Activated naive CD8-positive, alpha-beta T cell treated with anti-CD3 and anti-CD28 coated beads for 36 hours (primary cell): ENCODE measurements around the gene RGS9. TPM values are rescaled to one million over a fixed set of nuclear protein-coding genes. Genes with fewer than 3 reads are reported as not detected.
"Not testable (repeated sequence)": the region's sequence is repeated elsewhere in the genome, so short reads cannot be mapped to it uniquely, and the experiment has no call there.

Experiments
- DNase-seq: peaks from one replicate; pipeline ENCODE4 v3.0.0; 2021
- H3K27ac Mint-ChIP-seq: one replicate; pipeline ENCODE4 v1.8.0; 2022; ENCODE audit warnings: mild to moderate bottlenecking, moderate library complexity, mixed read lengths
- H3K27me3 Mint-ChIP-seq: one replicate; pipeline ENCODE4 v1.8.0; 2022; ENCODE audit warnings: mild to moderate bottlenecking, mixed read lengths
- H3K36me3 Mint-ChIP-seq: one replicate; pipeline ENCODE4 v1.8.0; 2021; ENCODE audit warnings: mild to moderate bottlenecking, mixed read lengths
- H3K4me1 Mint-ChIP-seq: one replicate; pipeline ENCODE4 v1.8.0; 2021; ENCODE audit warnings: mixed read lengths
- H3K4me3 Mint-ChIP-seq: one replicate; pipeline ENCODE4 v1.8.0; 2022; ENCODE audit warnings: mild to moderate bottlenecking, moderate library complexity, mixed read lengths
- H3K9me3 Mint-ChIP-seq: one replicate; pipeline ENCODE4 v1.8.0; 2022; ENCODE audit warnings: mixed read lengths
- total RNA-seq, 2 experiments: library from RNA; stranded (reverse); gene quantifications; one replicate each; pipeline ENCODE4 v1.2.3, GENCODE V29; 2021

RGS9 gene
- total RNA-seq, 2 experiments from 2014 or later = 1.2 TPM

DNA sequence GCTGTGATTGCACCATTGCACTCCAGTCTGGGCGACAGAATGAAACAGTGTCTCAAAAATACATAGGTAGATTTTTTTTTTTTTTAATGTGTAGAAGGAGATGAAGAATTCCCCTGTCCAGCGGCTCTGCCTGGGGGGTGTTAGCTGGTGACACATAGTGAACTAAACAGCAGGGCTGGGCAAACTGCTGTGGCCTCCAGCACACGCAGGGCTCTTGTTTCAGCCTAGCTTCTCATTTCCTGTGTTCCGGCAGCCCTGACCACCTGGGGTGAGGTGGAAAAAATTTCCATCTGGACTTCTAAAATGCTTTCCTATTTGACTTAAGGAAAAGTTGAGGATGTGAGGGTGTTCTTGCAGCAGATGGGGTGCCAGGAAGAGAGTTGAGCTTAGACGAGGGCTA, 33.3 kb upstream of the RGS9 start:
- no peak overlapping the region for H3K27ac Mint-ChIP-seq
- DNase-seq = no peak
- H3K9me3 Mint-ChIP-seq = no peaks in the 10 kb centered on the region
- H3K36me3 Mint-ChIP-seq = no peaks in the 10 kb centered on the region
- peaks cover 16% of the 10 kb centered on the region for H3K4me1 Mint-ChIP-seq
- no peak overlapping the region for H3K4me3 Mint-ChIP-seq
- no peaks in the 10 kb centered on the region for H3K27me3 Mint-ChIP-seq

DNA sequence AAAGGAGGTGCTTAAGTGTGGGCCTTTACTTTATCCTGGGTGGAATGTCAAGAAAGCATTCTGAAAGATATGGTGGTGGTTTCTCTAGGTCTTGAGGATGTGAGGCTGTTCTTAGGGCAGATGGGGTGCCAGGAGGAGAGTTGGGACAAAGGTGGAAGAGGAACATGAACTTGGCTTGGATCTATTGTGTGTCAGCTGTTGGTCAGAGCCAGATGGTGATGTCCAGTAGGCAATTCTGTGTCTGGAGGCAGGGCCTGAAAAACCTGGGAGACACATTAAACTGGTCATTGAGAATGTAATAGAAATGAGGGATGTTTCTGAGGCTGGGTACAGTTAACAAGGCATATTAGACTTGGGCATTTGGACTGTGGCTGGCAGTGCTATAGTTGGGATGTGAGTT, 32.6 kb upstream of the RGS9 start:
- no peaks in the 10 kb centered on the region for H3K9me3 Mint-ChIP-seq
- H3K4me1 Mint-ChIP-seq = peaks cover 11% of the 10 kb centered on the region
- H3K4me3 Mint-ChIP-seq = no peak overlapping the region
- no peaks in the 10 kb centered on the region for H3K36me3 Mint-ChIP-seq
- H3K27me3 Mint-ChIP-seq = no peaks in the 10 kb centered on the region
- no peak for DNase-seq
- H3K27ac Mint-ChIP-seq = no peak overlapping the region

DNA sequence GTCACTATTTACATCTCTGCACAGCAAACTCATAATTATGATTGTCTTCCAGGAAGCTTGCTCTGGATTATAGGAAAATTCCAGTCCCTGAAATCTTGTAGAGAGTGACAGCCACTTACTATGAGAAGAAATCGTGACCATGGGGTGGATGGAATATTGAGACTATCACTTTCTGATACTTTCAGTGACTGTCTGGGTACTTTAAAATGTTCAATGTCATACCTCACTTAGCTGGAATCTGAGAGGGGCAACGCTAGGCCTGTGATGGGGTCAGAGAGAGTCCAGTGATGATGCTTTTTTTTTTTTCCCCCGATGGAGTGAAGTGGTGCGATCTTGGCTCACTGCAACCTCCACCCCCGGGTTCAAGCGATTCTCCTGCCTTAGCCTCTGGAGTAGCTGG, 32.2 kb upstream of the RGS9 start:
- H3K27ac Mint-ChIP-seq = no peak overlapping the region
- DNase-seq = no peak
- H3K4me3 Mint-ChIP-seq = no peak overlapping the region
- no peaks in the 10 kb centered on the region for H3K9me3 Mint-ChIP-seq
- peaks cover 8% of the 10 kb centered on the region for H3K4me1 Mint-ChIP-seq
- no peaks in the 10 kb centered on the region for H3K27me3 Mint-ChIP-seq
- H3K36me3 Mint-ChIP-seq = no peaks in the 10 kb centered on the region

DNA sequence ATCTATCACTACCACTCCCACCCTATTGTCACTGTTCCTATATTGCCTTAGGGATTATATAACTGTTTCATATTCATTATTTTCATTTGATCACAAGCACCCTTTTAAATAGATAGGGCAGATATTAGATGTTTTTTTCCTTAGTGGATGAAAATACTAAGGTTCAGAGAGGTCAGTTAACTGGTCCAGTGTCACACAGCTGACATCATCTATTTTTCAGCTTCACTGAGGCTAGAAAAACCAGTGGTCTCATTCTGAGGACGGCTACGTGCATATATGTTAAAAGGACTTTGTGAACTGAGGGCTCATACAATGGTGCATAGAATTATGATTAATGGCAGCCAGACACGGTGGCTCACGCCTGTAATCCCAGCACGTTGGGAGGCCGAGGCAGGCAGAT, 29.0 kb upstream of the RGS9 start:
- no peaks in the 10 kb centered on the region for H3K4me1 Mint-ChIP-seq
- no peak overlapping the region for H3K4me3 Mint-ChIP-seq
- DNase-seq = no peak
- H3K9me3 Mint-ChIP-seq = no peaks in the 10 kb centered on the region
- no peaks in the 10 kb centered on the region for H3K27me3 Mint-ChIP-seq
- H3K27ac Mint-ChIP-seq = no peak overlapping the region
- H3K36me3 Mint-ChIP-seq = no peaks in the 10 kb centered on the region

DNA sequence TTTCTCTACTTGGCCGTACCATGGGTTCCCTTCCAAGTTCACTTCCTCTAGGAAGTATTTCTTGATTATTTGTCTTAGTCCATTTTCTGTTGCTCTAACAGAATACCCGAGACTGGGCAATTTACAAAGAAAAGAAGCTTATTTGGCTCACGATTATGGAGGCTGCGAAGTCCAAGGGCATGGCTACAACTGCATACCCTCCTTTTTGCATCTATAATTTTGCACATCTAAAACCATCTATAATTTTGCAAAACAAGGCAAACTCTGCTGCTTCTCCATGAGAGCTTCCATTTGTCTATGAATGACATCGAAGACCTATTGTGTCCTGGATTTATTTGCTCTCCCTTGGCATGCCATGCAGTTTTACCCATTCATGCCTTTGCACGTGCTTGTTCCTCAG, 27.6 kb upstream of the RGS9 start:
- no peak overlapping the region for H3K27ac Mint-ChIP-seq
- H3K36me3 Mint-ChIP-seq = no peaks in the 10 kb centered on the region
- no peaks in the 10 kb centered on the region for H3K9me3 Mint-ChIP-seq
- no peak overlapping the region for H3K4me3 Mint-ChIP-seq
- H3K27me3 Mint-ChIP-seq = no peaks in the 10 kb centered on the region
- H3K4me1 Mint-ChIP-seq = no peaks in the 10 kb centered on the region
- no peak for DNase-seq

DNA sequence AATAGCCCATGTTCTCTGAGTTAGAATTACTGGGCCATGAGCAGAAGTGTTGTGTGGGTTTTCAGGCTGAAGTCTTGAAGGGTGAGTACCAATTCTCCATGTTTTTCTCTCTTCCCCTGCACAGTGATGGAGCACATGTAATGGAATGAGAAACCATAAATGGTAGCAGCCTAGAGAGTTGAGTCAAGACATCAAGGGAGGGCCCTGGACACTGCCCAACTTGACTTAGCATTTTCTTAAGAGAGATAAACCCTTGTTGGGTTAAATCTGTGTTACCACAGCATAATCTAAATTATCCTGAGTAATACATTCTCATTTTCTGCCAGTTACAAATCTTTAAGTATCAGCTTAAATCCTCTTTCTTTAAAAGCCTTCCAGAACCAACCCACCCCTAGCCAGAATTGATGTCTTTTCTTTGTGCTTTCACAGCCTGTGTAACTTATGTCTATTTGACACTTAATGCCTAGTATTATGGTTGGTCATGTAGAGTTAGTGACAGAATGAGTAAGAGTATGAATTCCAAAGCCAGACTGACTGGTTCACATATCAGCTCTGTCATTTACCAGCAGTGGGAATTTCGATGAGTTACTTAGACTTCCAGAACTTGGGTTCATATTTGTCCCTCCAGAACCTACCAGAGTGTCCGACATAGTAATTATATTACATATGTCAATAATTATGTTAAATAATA, 27.0 kb upstream of the RGS9 start:
- Mint-ChIP-seq H3K27ac (no peak overlapping the region), H3K36me3 (no peaks in the 10 kb centered on the region), H3K27me3 (no peaks in the 10 kb centered on the region), H3K4me3 (no peak overlapping the region), H3K9me3 (no peaks in the 10 kb centered on the region), H3K4me1 (no peaks in the 10 kb centered on the region)
- no peak for DNase-seq

DNA sequence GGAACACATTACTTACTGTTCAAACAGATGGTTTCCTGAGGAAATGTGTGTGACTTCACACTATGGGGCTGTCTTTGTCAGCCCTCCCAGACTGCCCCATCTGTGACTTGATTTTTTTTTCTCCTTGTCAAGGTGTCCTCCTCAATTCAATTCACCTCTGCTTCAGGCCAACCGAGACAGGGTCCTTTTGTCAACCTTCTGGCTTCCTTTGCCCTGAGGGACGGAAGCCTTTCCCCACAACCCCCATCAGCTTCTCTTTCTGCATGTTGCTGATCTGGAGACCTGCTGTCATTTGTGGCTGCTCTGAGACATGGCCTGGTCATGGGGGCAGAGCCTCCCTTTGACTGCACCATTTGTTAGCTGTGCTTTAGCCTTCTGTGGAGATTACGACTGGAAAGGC, 21.3 kb upstream of the RGS9 start:
- H3K9me3 Mint-ChIP-seq = no peaks in the 10 kb centered on the region
- H3K27ac Mint-ChIP-seq = no peak overlapping the region
- peaks cover 6% of the 10 kb centered on the region for H3K27me3 Mint-ChIP-seq
- H3K4me3 Mint-ChIP-seq = no peak overlapping the region
- H3K4me1 Mint-ChIP-seq = no peaks in the 10 kb centered on the region
- no peaks in the 10 kb centered on the region for H3K36me3 Mint-ChIP-seq
- no peak for DNase-seq

DNA sequence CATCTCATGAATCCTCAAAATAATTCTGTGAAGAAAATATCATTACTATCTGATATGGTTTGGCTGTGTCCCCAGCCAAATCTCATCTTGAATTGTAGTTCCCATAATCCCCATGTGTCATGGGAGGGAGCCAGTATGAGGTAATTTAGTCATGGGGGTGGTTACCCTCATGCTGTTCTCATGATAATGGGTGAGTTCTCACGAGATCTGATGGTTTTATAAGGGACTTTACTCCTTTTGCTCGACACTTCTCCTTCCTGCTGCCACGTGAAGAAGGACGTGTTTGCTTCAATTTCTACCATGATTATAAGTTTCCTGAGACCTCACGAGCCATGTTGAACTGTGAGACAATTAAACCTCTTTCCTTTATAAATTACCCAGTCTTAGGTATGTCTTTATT, 20.7 kb upstream of the RGS9 start:
- H3K27me3 Mint-ChIP-seq, H3K9me3 Mint-ChIP-seq, H3K4me1 Mint-ChIP-seq, H3K27ac Mint-ChIP-seq, H3K4me3 Mint-ChIP-seq, H3K36me3 Mint-ChIP-seq, DNase-seq: not testable (repeated sequence)

DNA sequence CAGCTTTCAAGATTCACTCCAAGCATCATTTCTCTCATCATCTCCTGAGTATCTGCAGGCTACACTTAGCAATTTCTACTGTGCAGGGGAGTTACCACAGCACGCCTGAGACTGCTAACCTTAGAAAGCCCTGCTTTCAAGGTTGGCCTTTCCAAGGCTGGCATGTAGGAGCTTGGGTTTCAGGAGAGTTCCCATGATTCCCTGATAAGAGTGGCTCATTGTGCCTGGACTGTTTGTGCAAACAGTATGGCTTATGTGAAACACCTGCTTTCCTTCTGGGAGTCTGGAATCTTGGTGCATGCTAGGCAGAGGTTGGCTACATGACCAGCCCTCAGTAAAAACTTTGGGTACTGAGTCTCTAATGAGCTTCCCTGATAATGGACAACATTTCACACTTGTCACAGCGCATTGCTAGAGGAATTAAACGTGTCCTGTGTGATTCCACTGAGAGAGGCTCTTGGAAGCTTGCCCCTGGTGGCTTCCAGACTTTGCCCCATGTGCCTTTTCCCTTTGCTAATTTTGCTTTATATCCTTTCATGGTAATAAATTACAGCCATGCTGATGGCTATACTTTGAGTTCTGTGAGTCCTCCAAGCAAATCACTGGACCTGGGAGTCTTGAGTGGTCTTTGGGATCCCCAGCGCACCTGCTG, 19.7 kb upstream of the RGS9 start:
- no peak for DNase-seq
- Mint-ChIP-seq H3K27me3 (peaks cover 6% of the 10 kb centered on the region), H3K4me3 (no peak overlapping the region), H3K4me1 (peaks cover 14% of the 10 kb centered on the region), H3K27ac (no peak overlapping the region), H3K9me3 (peaks cover 1% of the 10 kb centered on the region), H3K36me3 (no peaks in the 10 kb centered on the region)

DNA sequence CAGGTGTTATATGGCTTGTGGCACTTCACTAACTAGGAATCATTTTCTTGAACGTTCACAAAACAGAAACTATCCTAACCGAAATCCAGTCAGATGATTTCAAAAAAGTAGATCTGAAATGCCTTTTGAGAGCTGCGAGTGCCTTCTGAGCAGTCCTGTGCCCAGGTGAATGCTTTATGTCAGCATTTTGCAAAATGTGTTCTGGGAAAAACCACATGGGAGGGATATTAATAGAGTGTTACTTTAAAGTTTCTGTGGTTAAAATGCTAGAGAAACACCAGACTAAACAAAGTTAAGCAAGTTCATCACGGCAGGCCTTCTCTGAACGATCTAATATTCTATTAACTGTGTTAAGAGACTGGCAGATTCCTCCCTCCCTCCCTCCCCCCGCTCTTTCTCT, 15.8 kb upstream of the RGS9 start:
- Mint-ChIP-seq H3K36me3 (no peaks in the 10 kb centered on the region), H3K4me1 (peaks cover 27% of the 10 kb centered on the region), H3K9me3 (peaks cover 1% of the 10 kb centered on the region), H3K4me3 (peak overlapping the region; percentile 81), H3K27ac (peak overlapping the region; percentile 96), H3K27me3 (peaks cover 6% of the 10 kb centered on the region)
- no peak for DNase-seq

DNA sequence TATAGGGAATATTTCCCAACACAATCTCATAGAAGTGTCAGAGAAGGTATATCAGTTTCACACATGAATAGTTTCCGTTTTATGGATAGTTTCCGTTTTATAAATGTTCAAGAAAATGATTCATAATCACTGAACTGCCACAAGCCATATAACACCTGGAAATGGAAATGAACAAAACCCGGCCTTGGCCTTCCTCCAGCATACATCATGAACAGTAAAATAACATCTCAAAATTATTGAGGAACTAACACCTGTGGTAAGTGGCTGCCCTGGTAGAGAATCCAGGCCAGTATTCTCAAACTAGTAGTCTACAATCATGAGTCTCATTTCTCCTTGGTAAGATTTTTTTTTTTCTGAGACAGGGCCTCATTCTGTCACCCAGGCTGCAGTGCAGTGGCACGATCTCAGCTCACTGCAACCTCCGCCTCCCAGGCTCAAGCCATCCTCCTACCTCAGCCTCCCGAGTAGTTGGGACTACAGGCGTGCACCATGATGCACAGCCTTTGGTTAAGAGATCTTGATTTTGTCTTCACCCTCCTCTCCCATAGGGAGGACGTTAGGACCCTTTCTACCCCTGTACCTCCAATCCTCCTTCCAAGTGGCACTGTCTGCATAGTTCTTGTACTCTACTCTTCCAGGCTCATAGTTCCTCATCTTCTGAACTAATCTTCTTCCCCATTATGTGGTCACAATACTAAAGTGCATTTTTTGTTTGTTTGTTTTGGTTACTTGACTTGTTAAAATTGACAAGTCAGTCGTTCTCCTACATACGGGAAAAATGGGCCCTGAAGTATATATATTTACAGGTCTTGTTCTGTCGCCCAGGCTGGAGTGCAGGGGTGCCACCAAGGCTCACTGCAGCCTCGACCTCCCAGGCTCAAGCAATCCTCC, 15.0 kb upstream of the RGS9 start:
- peak; percentile 62 for DNase-seq
- Mint-ChIP-seq H3K9me3 (peaks cover 1% of the 10 kb centered on the region), H3K36me3 (no peaks in the 10 kb centered on the region), H3K4me1 (peaks cover 27% of the 10 kb centered on the region), H3K27me3 (peaks cover 3% of the 10 kb centered on the region), H3K27ac (peak overlapping the region; percentile 96), H3K4me3 (peak overlapping the region; percentile 81)

DNA sequence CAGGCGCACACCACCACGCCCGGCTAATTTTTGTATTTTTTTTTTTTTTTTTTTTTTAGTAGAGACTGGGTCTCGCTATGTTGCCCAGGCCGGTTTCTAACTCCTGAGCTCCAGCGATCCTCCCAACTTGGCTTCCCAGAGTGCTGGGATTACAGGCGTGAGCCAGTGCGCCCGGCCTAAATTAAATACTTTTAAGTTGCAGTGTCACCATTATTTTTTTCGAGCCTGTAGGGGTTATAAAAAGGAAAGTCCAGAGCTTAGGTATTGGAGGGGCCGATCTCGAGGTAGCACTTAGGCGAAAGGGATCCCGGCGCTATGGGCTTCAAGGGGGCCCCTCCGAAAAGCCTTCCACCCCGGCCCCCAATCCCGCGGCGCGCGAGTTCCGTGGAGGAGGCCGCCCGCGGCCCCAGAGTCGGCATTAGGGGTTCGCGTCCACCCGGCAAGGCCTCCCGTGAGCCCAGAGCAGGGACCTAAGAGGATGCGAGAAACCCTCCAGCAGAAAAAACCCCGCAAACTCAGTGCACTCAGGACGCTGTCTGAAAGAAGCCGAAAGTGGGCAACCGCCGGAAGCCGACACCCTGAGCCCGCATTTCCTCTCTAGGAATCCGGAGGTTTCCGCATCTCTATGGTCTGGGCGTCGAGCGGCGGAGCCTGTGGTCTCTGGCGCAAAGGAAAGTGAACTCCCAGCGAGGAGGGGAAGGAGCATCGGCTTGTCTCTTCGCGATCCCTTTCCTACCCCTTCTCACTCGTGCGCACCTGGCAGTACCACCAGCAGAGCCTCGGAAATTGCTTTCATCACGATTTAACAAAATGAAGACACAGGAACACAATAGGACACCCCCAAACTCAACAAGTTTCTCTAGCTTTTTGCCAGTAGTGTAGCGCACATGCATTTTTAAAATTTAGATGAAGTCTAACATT, 14.1 kb upstream of the RGS9 start:
- Mint-ChIP-seq H3K27ac (peak overlapping the region; percentile 96), H3K36me3 (no peaks in the 10 kb centered on the region), H3K27me3 (peaks cover 6% of the 10 kb centered on the region), H3K9me3 (peaks cover 1% of the 10 kb centered on the region), H3K4me3 (peak overlapping the region; percentile 81), H3K4me1 (peaks cover 27% of the 10 kb centered on the region)
- peak; percentile 85 for DNase-seq

DNA sequence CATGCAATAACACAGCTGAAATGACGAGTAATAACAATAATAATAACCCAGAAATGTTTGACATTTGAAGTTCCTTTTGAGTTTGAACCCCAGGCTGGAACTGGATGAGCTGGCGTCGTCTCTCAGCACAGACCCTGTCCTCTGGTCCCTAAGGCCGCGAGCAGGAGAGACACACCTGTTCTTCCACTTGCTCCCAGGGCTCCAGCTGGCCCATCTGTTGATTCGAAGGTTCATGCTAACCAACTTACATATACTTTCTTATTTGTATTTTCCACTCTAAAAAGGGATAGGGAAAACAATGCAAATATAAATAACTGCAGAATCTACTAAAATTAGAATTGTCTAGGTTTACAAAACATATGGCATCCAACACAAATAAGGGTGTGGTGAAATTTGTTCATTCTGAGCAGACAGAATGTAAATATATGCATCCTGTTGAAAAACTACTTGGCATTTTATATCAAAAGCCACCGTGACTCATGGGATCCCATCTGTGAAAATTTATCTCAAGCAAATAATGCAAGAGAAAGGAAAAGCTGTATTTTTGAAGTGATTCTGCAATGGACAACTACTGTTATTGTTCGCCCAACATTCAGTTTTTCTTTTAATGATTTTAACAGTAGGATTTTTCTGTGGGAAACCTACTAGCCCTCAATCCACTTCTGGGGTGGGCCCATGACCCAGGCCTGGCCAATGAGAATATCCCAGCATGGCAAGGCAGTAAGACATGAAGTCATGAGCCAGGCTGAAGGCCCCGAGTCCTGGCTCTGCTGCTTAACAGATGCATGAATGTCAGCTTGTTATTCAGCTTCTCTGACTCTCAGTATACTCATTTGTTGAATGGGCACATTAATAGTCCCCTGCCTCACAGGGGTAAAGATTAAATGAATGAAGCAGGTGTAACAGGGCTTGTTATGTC, 13.2 kb upstream of the RGS9 start:
- no peak for DNase-seq
- Mint-ChIP-seq H3K27me3 (peaks cover 10% of the 10 kb centered on the region), H3K4me3 (peak overlapping the region; percentile 81), H3K36me3 (no peaks in the 10 kb centered on the region), H3K9me3 (peaks cover 1% of the 10 kb centered on the region), H3K27ac (peak overlapping the region; percentile 96), H3K4me1 (peaks cover 27% of the 10 kb centered on the region)

DNA sequence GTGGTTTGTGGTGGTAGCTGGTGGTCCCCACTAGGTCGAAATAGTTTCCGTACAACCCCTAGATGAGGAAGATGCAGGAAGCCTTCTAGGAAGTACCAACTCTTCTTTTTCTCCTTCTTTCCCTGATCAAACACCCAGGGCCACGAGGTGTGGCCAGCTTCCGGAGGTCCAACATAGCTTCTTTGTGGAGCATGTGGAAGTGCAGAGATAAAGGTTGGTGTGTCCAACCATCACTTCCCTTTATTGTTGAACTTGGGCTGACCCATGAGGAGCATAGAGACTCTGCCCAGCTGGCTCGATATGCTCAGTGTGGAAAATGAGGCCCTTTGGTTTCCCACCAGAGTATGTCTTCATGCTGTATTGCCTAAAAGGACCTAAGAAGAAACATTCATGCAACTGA, 6.3 kb upstream of the RGS9 start:
- no peak overlapping the region for H3K27ac Mint-ChIP-seq
- H3K4me3 Mint-ChIP-seq = no peak overlapping the region
- H3K27me3 Mint-ChIP-seq = peaks cover 15% of the 10 kb centered on the region
- no peak for DNase-seq
- H3K4me1 Mint-ChIP-seq = peaks cover 8% of the 10 kb centered on the region
- H3K36me3 Mint-ChIP-seq = no peaks in the 10 kb centered on the region
- no peaks in the 10 kb centered on the region for H3K9me3 Mint-ChIP-seq
